Measurements from ENCODE around the gene KIF26A. TPM values are rescaled to one million over a fixed set of nuclear protein-coding genes. Genes with fewer than 3 reads are reported as not detected.

The KIF26A gene
- total and polyA plus RNA-seq, 8 donors = 3.6 to 13.2 (median 7.1) TPM

- 75 to 90% methylated on average over 17 to 18 of the region's 18 CpGs for WGBS, 2 donors
- Histone ChIP-seq H3K27ac (no peak overlapping the region), H3K4me1 (no peaks in the 10 kb centered on the region), H3K27me3 (no peaks in the 10 kb centered on the region), H3K4me3 (no peak overlapping the region), H3K9me3 (no peaks in the 10 kb centered on the region), H3K36me3 (no peaks in the 10 kb centered on the region)
- ATAC-seq (no peak), DNase-seq (no peak), FAIRE-seq (no peak)
- TF ChIP-seq CTCF (IDR thresholded peaks at IDR 0.05) = no peak
- intact Hi-C loops (cut with DNase I) = no loop called here
Measured at GRCh38 chr14:104166698-104167097, 28.3 kb downstream of the KIF26A start.

- WGBS, 2 donors = 83 to 92% methylated on average over 15 of the region's 15 CpGs
- DNase-seq (no peak), ATAC-seq (no peak), FAIRE-seq (no peak)
- Histone ChIP-seq H3K4me1 (no peaks in the 10 kb centered on the region), H3K36me3 (peaks cover 0 to under 1% (median 0%) of the 10 kb centered on the region in 3 donors), H3K4me3 (no peak overlapping the region), H3K27ac (no peak overlapping the region), H3K9me3 (no peaks in the 10 kb centered on the region), H3K27me3 (no peaks in the 10 kb centered on the region)
- intact Hi-C loops (cut with DNase I) = no loop called here
- TF ChIP-seq CTCF (IDR thresholded peaks at IDR 0.05) = no peak
Measured at GRCh38 chr14:104168603-104169002, 30.2 kb downstream of the KIF26A start.

- TF ChIP-seq CTCF (IDR thresholded peaks at IDR 0.05) = no peak
- no peak for ATAC-seq
- Histone ChIP-seq H3K36me3 (peaks cover 0 to 6% (median 0%) of the 10 kb centered on the region in 3 donors), H3K27ac (no peak overlapping the region), H3K27me3 (no peaks in the 10 kb centered on the region), H3K9me3 (no peaks in the 10 kb centered on the region), H3K4me3 (no peak overlapping the region), H3K4me1 (no peaks in the 10 kb centered on the region)
- no peak for DNase-seq
- WGBS, 2 donors = 75 to 84% methylated on average over 20 of the region's 20 CpGs
- FAIRE-seq = no peak
- intact Hi-C loops (cut with DNase I) = no loop called here
Measured at GRCh38 chr14:104169005-104169698, 30.8 kb downstream of the KIF26A start.

- 77 to 86% methylated on average over 27 of the region's 27 CpGs for WGBS, 2 donors
- intact Hi-C loops (cut with DNase I) = no loop called here
- no peak for FAIRE-seq
- no peak for ATAC-seq
- Histone ChIP-seq H3K27ac (no peak overlapping the region), H3K9me3 (no peaks in the 10 kb centered on the region), H3K4me1 (no peaks in the 10 kb centered on the region), H3K27me3 (no peaks in the 10 kb centered on the region), H3K36me3 (peaks cover 0 to 7% (median 0%) of the 10 kb centered on the region in 3 donors), H3K4me3 (no peak overlapping the region)
- no peak for TF ChIP-seq CTCF (IDR thresholded peaks at IDR 0.05)
- no peak for DNase-seq
Measured at GRCh38 chr14:104169699-104170479, 31.5 kb downstream of the KIF26A start.
